ENCODE data around the gene KIF3B. TPM values are rescaled to one million over a fixed set of nuclear protein-coding genes. Genes with fewer than 3 reads are reported as not detected.

Gene KIF3B
- total and polyA plus RNA-seq, 2 of the 13 experiments (the other 11 are each of a cell fraction or from before 2014, with no cell fraction given): 23.6 to 28.8 TPM

- TF ChIP-seq ZNF512B (CRISPR knock-in tag; IDR thresholded peaks at IDR 0.05; ENCODE audit: borderline replicate concordance) (0 out of 2 replicates have a peak, but pooled peaks have one; percentile 54), LCORL (IDR thresholded peaks at IDR 0.05) (no peak), LCORL (CRISPR knock-in tag; IDR thresholded peaks at IDR 0.05) (no peak), NFKB2 (CRISPR knock-in tag; IDR thresholded peaks at IDR 0.05; ENCODE audit: borderline replicate concordance) (no peak), MLLT10 (CRISPR knock-in tag; IDR thresholded peaks at IDR 0.05) (no peak), SPEN (CRISPR knock-in tag; IDR thresholded peaks at IDR 0.05; ENCODE audit: low read depth) (0 out of 2 replicates have a peak, but pooled peaks have one; percentile 41), ZNF431 (CRISPR knock-in tag; IDR thresholded peaks at IDR 0.05; ENCODE audit: borderline replicate concordance, low read depth) (peak; percentile 47; the same call in 1 of the 2 replicates), ZNF550 (CRISPR knock-in tag; IDR thresholded peaks at IDR 0.05; ENCODE audit: borderline replicate concordance) (no peak), TRAFD1 (CRISPR knock-in tag; IDR thresholded peaks at IDR 0.05; ENCODE audit: borderline replicate concordance) (0 out of 2 replicates have a peak, but pooled peaks have one; percentile 26), GPN1 (CRISPR knock-in tag; IDR thresholded peaks at IDR 0.05; ENCODE audit: borderline replicate concordance) (no peak), NR3C1 (CRISPR knock-in tag; IDR thresholded peaks at IDR 0.05) (no peak), ZNF709 (CRISPR knock-in tag; IDR thresholded peaks at IDR 0.05) (no peak), EED (CRISPR knock-in tag; IDR thresholded peaks at IDR 0.05) (no peak), ERF (CRISPR knock-in tag; IDR thresholded peaks at IDR 0.05) (peak; percentile 26; the same call in 1 of the 2 replicates), GTF3A (CRISPR knock-in tag; conservative IDR thresholded peaks at IDR 0.05) (0 out of 2 replicates have a peak, but pooled peaks have one; percentile 55), CREB3 (CRISPR knock-in tag; IDR thresholded peaks at IDR 0.05) (0 out of 2 replicates have a peak, but pooled peaks have one; percentile 24), NFIC (IDR thresholded peaks at IDR 0.05; ENCODE audit: low read length) (peak; percentile 32; the same call in 1 of the 2 replicates), ZKSCAN5 (CRISPR knock-in tag; IDR thresholded peaks at IDR 0.05) (no peak)
Measured at GRCh38 chr20:32356622-32357374, 79.3 kb downstream of the KIF3B start (continued).
